ENCODE measurements around the gene FCHO1.
A peak's percentile ranks its signal among the peaks of the same experiment; 100 is the strongest.

The FCHO1 gene, protein sequence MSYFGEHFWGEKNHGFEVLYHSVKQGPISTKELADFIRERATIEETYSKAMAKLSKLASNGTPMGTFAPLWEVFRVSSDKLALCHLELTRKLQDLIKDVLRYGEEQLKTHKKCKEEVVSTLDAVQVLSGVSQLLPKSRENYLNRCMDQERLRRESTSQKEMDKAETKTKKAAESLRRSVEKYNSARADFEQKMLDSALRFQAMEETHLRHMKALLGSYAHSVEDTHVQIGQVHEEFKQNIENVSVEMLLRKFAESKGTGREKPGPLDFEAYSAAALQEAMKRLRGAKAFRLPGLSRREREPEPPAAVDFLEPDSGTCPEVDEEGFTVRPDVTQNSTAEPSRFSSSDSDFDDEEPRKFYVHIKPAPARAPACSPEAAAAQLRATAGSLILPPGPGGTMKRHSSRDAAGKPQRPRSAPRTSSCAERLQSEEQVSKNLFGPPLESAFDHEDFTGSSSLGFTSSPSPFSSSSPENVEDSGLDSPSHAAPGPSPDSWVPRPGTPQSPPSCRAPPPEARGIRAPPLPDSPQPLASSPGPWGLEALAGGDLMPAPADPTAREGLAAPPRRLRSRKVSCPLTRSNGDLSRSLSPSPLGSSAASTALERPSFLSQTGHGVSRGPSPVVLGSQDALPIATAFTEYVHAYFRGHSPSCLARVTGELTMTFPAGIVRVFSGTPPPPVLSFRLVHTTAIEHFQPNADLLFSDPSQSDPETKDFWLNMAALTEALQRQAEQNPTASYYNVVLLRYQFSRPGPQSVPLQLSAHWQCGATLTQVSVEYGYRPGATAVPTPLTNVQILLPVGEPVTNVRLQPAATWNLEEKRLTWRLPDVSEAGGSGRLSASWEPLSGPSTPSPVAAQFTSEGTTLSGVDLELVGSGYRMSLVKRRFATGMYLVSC

GRCh38 chr19:17751103-17751911 lies at the start of gene FCHO1:
FCHO1 (plus strand) TSS chr19:17751477; CDS start chr19:17755165, 3,688 bp downstream.
- peak; percentile 32 to 54 (median 34) for DNase-seq

GRCh38 chr19:17703824-17704463 lies 47.3 kb upstream of the FCHO1 start:
- peak; percentile 71 to 81 (median 76) for DNase-seq

DNA sequence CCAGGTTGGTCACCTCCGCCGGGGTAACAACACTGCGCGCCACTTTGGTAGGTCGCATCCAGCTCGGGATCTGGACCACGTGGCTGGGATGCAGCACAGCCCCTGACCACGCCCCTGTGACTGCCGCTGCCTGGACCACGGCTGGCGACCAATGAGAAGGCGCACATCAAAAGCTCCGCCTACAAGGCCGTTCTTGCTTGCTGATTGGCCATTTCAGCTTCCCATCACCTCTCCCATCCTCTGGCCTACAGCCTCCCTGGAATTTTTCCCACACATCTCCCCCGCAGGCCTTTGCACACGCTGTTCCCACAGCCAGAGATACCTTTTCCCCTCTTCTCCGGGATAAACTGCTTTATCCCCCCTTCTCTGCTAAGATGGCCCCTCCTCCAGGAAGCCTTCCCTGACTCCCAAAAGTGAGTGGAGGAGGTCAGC lies 44.5 kb upstream of the FCHO1 start:
- DNase-seq = peak in 1 of 3 donors; percentile 21

DNA sequence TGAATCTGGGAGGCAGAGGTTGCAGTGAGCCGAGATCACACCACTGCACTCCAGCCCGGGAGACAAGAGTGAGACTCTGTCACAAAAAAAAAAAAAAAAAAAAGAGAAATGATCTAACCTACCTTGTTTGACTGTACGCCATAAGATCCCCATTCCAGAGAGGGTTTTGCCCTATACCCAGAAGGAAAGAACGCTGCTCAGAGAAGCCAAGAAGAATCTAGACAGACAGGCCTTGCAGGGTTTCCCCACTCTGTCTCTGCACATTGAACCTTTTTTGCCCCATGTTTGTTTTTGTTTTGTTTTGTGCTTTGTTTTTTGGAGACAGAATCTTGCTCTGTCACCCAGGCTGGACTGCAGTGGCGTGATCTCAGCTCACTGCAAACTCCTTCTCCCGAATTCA lies 39.4 kb upstream of the FCHO1 start:
- no peak for DNase-seq

DNA sequence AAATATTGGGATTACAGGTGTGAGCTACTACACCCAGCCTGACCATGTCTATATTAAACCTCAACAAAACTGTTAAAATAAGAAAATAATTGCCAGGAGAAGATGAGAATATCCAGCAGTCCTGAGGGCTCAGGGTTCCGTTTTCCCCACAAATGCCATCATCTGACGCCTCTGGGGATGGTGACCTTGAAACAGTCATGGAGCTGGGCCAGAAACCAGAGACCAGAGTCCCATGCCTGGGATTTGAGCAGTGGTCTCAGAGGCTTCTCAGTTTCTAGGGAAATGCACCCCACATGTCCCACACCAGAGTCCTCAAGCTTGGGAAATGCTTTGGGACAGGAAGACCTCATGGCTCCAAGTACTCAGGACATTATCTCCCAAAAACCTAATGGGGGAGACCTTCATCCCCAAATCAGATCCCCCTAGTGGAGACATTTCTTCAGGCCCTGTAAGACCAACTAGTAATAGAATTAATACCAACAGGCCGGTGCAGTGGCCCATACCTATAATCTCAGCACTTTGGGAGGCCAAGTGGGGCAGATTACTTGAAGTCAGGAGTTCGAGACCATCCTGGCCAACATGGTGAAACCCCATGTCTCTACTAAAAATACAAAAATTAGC lies 34.9 kb upstream of the FCHO1 start:
- DNase-seq = no peak

- DNase-seq = peak in 2 of 3 donors; percentile 30 to 56
Measured at GRCh38 chr19:17718550-17718946, 32.7 kb upstream of the FCHO1 start.

GRCh38 chr19:17718947-17719711 lies 32.1 kb upstream of the FCHO1 start, which contains the start of gene MAP1S:
MAP1S (plus strand) TSS chr19:17719480; CDS start chr19:17719503, 23 bp downstream.
- peak; percentile 46 to 81 (median 65) for DNase-seq

- peak in 1 of 3 donors; percentile 19 for DNase-seq
Measured at GRCh38 chr19:17719730-17720400, 31.4 kb upstream of the FCHO1 start.

- peak in 2 of 3 donors; percentile 13 to 16 for DNase-seq
Measured at GRCh38 chr19:17720440-17720839, 30.8 kb upstream of the FCHO1 start.

DNA sequence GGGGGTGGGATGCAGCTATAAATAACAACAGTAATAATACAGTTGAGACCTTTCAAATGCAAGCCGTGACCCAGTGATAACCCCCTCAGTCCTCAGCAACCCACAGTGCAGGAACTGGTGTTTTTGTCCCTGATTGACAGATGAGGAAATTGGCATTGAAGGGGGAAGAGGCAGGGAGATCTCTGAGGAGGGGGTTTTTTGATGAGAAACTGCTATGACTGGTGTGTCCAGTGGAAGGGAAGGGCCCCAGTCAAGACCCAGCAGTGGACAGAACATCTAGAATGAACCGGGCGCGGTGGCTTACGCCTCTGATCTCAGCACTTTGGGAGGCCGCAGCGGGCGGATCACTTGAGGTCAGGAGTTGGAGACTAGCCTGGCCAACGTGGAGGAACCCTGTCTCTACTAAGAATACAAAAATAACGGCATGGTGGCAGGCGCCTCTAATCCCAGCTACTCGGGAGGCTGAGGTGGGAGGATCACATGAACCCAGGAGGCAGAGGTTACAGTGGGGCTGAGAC lies 30.1 kb upstream of the FCHO1 start:
- peak; percentile 51 to 72 (median 65) for DNase-seq

- DNase-seq = peak; percentile 88 to 97 (median 95)
Measured at GRCh38 chr19:17721821-17722220, 29.5 kb upstream of the FCHO1 start.

DNA sequence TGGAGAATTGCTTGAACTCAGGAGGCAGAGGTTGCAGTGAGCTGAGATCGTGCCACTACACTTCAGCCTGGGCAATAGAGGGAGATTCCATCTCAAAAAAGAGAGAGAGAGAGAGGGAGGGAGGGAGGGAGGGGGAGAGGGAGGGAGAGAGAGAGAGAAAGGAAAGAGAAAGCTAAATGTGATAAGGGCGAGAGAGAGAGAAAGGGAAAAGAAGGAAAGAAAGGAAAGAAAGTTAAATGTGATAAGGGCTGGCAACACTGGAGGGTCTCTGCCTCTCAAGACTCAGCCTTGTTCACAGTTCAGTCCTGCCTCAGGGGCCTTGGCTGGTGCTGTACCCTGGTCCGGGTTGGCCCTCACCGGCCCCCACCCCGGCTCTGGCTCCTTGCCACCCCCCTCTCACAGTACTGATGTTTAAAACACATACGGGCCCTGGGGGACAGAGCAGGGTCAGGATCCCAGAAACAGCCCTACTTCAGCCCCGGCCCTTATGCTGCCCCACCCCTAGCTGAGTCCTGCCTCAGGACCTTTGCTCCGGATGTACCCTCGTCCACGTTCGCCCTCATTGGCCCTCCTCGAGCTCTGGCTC lies 28.5 kb upstream of the FCHO1 start:
- no peak for DNase-seq

GRCh38 chr19:17724655-17725054 lies 26.6 kb upstream of the FCHO1 start:
- no peak for DNase-seq

GRCh38 chr19:17725422-17726078 lies 25.7 kb upstream of the FCHO1 start:
- no peak for DNase-seq

DNA sequence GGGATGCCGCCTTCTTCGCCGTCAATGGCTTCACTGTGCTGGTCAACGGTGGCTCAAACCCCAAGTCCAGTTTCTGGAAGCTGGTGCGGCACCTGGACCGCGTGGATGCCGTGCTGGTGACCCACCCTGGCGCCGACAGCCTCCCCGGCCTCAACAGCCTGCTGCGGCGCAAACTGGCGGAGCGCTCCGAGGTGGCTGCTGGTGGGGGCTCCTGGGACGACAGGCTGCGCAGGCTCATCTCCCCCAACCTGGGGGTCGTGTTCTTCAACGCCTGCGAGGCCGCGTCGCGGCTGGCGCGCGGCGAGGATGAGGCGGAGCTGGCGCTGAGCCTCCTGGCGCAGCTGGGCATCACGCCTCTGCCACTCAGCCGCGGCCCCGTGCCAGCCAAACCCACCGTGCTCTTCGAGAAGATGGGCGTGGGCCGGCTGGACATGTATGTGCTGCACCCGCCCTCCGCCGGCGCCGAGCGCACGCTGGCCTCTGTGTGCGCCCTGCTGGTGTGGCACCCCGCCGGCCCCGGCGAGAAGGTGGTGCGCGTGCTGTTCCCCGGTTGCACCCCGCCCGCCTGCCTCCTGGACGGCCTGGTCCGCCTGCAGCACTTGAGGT lies 25.0 kb upstream of the FCHO1 start:
- DNase-seq = no peak

DNA sequence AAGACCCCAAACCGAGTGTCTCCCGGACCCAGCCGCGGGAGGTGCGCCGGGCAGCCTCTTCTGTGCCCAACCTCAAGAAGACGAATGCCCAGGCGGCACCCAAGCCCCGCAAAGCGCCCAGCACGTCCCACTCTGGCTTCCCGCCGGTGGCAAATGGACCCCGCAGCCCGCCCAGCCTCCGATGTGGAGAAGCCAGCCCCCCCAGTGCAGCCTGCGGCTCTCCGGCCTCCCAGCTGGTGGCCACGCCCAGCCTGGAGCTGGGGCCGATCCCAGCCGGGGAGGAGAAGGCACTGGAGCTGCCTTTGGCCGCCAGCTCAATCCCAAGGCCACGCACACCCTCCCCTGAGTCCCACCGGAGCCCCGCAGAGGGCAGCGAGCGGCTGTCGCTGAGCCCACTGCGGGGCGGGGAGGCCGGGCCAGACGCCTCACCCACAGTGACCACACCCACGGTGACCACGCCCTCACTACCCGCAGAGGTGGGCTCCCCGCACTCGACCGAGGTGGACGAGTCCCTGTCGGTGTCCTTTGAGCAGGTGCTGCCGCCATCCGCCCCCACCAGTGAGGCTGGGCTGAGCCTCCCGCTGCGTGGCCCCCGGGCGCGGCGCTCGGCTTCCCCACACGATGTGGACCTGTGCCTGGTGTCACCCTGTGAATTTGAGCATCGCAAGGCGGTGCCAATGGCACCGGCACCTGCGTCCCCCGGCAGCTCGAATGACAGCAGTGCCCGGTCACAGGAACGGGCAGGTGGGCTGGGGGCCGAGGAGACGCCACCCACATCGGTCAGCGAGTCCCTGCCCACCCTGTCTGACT lies 24.1 kb upstream of the FCHO1 start:
- no peak for DNase-seq

GRCh38 chr19:17727843-17728242 lies 23.4 kb upstream of the FCHO1 start:
- DNase-seq = no peak

DNA sequence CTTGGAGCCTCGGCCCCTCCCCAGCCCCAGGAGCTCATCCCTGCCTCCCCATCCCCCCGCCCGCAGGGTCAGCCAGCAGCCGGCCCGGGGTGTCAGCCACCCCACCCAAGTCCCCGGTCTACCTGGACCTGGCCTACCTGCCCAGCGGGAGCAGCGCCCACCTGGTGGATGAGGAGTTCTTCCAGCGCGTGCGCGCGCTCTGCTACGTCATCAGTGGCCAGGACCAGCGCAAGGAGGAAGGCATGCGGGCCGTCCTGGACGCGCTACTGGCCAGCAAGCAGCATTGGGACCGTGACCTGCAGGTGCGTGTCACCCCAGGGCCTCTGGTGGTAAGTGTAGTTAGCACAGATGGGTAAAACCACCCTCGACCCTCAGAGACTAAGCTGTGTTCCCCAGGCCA lies 18.1 kb upstream of the FCHO1 start:
- DNase-seq = no peak

Measured in suppressor macrophage treated with lipopolysaccharide for 1 hour (primary cell).